DLD1 (cell line): ENCODE results near the gene LYRM7.
"Not testable (repeated sequence)": the region's sequence is repeated elsewhere in the genome, so short reads cannot be mapped to it uniquely, and the experiment has no call there.

ENCODE experiments used
- in situ Hi-C: cut with HindIII; loops from 2 replicates; pipeline ENCODE4 v1.10.0; 2017; ENCODE audit warnings: low sequenced_read_pairs

The LYRM7 gene

DNA sequence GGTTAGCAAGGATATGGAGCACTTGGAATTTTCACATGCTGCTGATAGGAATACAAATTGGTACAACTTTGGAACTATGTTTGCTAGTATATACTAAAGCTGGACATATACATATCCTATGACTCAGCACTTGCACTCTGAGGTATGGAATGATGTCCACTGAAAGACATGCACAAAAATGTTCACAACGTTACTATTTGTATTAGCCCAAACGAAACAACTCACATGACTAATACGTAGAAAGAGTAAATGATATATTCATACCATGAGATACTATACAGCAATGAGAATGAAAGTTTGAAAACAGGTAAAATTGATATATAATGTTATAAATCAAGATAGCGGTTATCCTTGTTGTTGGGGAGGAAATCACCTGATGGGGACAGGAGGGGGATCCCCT is 47.6 kb downstream of the LYRM7 start:
- in situ Hi-C loops: no loop called here

DNA sequence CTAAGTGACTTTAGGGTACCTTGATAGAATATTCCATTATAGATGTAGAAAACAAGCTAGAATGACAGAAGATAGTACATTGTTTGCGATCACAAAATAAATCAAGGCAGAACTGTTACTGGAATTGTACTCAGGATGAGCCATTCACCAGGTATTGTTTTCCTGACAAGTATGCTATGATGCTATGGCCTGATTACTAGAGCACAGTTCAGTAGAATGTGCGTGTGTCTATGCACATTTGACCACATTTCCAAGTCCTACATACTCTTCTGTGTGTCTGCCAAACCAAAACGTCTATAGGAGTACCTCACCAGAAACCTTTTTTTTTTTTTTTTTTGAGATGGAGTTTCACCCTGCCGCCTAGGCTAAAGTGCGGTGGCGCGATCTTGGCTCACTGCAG is 49.8 kb downstream of the LYRM7 start:
- in situ Hi-C loops: no loop called here

DNA sequence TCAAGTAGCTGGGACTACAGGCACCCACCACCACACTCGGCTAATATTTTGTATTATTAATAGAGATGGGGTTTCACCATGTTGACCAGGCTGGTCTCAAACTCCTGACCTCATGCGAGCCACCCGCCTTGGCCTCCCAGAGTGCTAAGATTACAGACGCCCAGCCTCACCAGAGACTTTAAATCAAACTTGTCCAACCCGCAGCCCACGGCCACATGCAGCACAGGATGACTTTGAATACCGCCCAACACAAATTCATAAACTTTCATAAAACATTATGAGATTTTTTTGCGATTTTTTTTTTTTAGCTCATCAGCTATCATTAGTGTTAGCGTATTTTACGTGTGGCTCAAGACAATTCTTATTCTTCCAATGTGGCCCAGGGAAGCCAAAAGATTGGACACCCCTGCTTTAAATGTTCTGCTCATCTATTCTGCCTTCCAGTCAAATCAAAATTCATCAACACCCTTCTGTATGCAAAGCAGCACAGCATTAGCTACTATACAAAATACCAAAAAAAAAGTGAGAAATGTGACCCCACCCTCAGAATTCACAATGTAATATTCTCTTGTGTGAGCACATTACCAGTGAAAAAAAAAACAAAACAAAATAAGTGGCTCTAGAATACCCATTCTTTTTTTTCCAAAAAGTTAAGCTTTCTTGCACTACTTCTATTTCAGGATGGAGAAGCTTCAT is 50.4 kb downstream of the LYRM7 start:
- in situ Hi-C loops: no loop called here

DNA sequence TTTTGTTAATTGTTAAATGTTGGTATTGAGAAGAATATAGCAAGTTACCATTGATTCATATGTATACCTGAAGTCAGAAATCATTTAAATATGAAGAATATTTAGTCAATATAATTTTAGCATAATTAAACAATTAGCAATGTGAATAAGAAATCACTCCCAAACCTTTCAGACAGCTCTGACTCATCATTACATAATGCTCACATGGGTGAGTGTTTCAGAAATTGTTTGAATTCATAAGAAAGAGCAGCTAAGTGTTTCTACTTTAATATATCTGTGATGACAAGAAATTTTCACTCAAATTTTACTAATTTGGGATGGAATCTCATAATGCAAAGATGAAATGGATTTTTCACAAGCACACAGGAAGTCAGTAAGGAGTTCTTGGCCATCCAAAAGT is 51.1 kb downstream of the LYRM7 start:
- in situ Hi-C loops: no loop called here

DNA sequence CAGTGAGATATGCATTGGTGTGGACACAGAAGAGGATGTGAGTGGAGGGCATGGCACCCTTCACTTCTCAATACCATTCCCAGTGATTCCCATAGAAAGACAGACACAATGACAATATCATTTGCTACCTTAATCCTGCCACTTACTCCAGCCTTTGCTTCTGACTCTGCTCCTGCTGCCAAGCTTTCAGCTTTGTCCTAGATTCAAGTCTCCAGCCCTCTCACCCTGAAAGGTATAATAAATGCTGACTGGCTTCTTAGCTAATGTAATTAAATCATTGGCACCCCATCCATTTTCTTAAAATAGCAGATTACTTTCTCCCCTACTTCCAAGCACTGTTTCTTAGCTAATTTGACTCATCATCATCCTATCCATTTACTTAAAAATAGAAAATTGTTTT is 52.0 kb downstream of the LYRM7 start:
- in situ Hi-C loops: no loop called here

DNA sequence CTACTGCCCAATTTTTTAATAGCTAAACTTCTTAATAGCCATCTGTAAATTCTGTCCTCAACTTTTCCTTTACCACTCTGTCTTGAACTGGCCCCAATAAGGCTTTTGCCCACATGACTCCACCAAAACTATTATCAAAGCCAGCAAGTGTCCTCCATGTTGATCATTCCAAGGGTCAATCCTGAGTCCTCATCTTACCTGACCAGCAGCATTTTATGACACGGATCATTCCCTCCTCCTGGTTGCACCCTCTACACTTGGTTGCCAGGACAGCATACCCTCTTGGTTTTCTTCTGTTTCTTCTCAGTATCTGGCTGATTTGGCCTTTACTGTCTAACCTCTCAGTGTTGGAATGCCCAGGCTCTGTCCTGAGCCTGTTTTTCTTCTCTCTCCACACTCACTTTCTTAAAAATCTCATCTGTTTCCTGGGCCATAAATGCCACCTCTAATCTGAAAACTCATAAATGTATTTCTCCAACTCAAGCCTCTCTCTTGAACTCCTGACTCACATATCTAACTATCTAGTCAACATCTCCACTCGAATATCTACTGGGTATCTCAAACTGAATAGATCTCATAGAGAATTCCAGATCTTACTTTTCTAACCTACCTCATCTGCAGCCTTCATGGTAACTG is 53.1 kb downstream of the LYRM7 start:
- in situ Hi-C loops: no loop called here

DNA sequence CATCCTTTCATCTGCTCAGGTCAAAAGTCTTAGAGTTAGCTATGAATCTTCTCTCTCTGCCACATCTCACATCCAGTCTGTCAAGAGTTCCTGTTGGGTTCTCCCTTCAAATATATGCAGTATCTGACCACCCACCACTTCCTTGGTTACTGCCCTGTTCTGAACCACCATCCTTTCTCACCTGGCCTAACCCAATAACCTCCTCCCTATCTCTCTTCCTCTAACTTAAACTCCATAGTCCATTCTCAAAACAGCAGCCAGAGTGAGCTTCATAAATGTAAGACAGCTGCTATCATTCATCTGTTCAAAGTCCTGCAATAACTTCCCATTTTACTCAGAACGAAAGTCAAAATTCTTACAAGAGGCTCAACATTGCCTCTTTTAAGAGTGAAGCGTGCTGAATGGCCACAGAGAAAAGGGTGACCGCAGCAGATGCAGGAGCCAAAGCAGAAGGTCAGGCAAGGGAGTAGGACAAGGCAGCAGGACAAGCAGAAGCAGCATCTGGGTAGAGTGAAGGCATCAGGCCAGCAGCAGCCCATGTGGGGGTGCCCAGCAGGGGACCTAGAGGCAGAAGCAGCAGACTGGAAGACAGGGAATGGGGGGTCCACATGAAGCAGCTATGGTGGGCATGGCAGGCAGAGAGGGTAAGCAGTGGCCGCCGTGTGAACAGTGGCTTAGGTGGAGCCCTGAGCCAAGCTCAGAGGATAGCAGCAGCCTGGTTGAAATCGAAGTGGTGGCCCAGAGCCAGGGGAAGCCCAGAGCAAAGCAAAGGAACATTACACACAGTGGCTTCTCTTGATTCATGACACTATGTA is 53.9 kb downstream of the LYRM7 start:
- in situ Hi-C loops: no loop called here

DNA sequence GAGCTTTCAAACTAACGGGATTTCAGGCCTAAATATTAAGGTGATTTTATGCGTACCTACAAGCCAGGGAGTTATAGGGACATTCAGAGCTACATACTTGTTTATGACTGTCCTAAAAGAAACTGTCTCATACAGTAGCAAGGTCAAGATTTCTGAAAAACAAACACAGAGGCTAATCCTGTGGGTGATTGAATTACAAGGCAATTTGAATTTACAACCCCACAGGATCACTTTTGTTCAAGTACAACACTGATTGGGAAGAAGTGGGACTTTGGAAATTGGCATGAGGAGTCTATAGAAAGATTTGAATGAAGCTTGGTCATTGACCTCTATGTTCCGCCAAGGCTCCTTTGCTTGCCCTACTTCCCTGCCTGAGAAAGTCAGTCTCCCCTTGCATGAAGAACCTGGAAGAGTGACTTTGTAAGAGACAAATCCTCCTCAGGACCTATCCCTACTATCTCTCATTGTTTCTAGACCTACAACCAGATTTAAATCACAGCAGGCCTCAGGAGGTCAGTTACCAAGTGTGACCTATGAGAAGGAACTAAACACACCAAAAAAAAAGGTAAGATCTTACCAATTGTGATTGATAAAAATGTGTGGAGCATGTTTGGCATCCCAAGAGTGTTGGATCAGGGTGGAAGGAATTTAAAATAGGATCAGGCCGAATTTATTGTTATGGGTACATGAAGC is 54.7 kb downstream of the LYRM7 start:
- in situ Hi-C loops: no loop called here

DNA sequence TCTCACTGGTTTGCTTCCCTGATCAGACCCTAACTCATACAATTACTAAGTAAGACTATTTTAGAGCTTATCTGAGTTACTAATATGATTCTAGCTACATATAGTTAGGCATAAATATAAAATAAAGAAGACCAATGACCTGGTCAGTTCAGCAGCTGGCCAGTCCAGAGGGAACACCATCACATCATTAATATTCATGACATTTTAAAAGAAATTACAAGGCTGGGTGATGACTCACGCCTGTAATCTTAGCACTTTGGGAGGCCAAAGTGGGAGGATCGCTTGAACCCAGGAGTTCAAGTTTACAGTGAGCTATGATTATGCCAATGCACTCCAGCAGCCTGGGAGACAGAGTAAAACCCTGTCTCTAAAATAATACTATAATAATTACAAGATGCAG is 56.2 kb downstream of the LYRM7 start:
- in situ Hi-C loops: no loop called here

DNA sequence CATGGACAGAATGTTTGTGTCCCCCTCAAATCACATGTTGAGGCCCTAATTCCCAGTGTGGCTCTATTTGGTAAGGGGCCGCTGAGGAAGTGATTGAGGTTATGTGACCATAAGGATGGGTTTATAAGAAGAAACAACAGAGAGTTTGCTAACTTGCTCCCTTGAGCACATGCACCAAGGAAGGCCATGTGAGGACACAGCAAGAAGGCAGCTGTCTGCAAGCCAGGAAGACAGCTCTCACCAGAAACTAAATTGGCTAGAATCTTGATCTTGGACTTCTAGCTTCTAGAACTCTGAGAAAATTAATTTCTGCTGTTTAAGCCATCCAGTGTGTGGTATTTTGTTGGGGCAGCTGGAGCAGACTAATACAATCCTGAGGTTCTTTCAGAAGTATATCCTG is 57.9 kb downstream of the LYRM7 start:
- in situ Hi-C loops: no loop called here

DNA sequence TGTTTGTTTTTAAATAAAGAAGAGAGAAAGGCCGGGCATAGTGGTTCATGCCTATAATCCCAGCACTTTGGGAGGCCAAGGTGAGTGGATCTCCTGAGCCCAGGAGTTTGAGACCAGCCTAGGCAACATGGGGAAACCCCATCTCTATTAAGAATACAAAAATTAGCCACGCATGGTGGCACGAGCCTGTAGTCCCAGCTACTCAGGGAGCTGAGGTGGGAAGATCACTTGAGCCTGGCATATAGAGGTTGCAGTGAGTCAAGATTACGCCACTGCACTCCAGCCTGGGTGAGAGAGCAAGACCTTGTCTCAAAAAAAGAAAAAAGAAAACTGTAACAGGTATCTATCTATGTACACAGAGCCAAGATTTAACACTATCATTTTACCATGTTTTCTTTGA is 58.9 kb downstream of the LYRM7 start:
- in situ Hi-C loops: no loop called here

DNA sequence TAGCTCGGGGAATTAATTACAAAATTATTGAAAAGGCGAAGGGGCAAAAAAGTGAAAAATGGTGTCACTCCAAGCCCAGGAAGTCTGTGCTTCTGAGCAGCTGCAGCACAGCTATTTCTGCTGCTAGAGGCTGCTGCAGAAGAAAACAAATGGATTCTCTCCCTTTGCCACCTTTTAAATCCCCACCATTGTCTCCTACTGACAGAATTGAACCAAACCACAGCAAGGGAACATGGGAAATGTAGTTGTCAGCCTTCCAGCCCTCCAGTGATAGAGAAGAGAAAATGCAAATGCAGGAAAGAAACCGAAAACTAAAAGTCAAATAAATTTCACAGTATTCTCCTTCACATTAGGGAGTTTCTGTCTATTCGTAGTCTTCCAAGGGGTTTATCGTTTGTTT is 59.7 kb downstream of the LYRM7 start:
- in situ Hi-C loops: no loop called here

DNA sequence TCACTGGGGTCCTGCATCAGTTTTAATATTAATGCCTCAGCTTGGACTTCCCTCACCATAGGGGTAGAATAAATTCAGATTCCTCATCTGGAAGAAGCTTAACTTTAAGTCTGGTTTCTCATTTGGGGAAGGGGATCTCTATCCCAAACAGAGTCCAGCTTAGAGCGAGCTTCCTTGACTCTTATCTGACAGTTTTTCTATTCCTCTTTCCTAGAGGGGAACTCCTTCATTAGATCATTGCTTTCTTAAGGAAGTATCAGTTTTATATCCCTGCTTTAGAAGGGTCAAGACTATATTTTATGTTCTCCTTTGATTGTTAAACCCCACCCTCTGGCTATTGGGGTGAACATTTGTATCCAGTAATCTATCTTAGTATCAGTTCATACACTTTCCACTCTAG is 68.9 kb downstream of the LYRM7 start:
- in situ Hi-C loops: no loop called here

DNA sequence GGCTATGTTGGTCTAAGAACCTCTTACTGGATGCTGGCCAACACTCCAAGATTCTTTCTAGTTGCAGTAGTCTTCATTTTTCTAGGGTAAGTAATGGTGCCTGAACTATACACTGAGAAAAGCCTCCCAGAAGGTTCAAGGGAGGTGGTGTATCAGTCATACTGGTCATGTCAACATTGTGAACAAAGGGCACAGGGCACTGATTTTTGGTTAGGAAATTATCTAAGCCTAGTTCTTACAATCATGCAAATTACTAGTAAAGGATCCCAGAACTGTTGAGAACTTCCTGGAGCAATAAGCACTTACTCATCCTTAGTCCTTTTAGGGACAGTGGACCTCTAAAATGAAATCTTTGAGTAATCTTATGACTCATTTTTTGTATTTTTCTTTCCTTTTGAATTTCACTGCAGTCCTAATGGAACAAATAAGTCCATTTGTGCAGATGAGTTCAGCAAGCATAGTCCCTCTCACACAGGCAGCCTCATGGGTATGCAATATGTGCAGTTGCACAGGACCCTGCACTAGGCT is 72.0 kb downstream of the LYRM7 start:
- in situ Hi-C loops: no loop called here

DNA sequence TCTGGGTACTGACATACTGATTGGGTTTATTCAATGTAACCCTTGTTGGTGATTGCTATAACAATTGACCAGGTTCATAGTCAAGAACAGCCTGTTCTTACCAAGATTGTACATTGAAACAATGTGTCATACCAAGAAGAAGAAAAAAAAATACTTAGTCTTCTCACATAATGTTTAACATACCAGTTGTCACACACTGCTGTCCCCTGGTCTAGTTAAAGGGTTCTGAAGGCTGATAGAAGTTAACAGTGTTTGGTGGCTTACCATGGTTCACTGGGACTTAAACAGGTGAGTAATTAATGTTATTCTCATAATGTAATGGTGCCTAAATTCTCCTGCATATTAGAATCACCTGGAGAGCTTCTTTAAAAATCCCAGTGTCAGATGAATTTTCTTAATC is 74.6 kb downstream of the LYRM7 start:
- in situ Hi-C loops: no loop called here

DNA sequence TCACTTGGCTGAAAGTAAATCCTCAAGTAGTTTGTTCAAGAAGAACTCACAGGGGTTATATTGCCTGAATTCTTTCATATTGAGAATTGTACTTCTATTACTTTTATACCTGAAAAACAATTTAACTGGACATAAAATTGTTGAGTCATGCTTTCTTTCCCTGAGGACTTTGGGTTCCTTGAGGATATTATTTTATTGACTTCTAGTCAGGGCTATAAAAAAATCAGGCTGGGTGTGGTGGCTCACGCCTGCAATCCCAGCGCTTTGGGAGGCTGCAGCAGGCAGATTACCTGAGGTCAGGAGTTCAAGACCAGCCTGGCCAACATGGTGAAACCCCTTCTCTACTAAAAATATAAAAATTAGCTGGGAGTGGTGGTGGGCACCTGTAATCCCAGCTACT is 75.2 kb downstream of the LYRM7 start:
- in situ Hi-C loops: no loop called here

DNA sequence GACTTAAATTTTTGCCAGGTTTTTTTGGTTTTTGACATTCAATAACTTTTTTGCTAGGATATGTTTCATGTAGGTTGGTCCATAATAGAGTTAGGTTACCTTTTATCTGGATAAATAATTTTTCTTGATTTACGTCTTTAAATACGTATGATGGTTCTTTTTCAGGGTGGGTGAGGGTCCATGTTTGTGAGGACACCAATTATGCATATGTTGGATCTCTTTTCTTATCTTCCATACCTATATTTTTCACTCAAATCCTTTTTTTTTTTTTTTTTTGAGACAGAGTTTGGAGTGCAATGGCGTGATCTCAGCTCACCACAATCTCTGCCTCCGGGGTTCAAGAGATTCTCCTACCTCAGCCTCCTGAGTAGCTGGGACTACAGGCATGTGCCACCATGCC is 75.8 kb downstream of the LYRM7 start:
- in situ Hi-C loops: no loop called here

DNA sequence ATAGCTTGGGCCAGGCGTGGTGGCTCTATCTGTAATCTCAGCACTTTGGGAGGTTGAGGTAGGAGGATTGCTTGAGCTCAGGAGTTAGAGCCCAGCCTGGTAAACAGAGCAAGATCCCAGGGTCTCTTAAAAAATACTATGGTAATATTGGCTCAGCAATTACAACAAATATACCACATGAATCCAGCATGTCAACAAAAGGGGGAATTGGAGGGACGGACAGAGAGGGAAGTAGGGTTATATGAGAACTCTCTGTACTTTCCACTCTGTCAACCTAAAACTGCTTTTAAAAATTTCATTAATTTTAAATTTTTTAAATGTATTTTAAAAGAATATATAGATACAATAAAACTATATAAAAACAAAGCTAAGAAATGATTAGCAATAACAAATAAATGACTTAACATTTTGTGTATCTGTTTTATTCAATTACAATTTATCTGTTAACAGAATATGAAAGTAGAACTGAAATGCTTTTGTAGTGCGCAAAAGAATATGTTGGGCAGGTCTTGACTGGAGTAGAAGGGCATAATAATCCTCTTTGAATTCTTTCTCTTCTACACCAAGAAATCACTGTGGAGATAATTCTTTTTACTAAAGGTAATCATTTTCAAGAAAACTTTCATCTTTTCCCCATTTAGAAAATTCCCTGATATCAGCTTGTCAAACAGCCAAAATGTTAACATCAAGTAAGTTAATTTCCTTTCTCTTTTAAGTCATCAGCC is 80.2 kb downstream of the LYRM7 start:
- in situ Hi-C loops: no loop called here

DNA sequence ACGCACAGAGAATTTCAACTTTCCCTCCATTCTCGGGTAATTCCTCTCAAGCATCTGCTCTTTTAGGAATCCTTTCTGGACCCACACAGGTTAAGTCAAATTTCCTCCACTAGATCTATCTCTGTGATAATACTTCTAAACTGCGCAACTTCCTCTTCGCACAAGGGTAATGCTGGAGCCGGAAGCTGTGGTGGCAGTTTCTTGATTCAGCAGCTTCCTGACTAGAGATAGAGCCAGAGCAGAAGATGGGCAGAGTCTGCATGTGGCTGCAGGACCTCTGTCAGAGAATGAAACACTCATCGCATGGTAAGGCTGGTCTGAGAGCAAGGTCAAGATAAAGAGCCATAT is 82.1 kb downstream of the LYRM7 start:
- in situ Hi-C loops: no loop called here

DNA sequence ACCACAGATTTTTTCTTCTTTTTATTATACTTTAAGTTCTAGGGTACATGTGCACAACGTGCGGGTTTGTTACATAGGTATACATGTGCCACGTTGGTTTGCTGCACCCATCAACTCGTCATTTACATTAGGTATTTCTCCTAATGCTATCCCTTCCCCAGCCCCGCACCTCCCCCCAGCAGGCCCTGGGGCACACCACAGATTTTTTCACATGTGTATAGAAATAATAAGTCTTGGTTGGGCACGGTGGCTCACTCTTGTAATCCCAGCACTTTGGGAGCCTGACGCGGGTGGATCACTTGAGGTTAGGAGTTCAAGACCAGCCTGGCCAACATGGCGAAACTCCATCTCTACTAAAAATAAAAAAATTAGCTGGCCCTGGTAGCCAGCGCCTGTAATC is 83.3 kb downstream of the LYRM7 start:
- in situ Hi-C loops: not testable (repeated sequence)

DNA sequence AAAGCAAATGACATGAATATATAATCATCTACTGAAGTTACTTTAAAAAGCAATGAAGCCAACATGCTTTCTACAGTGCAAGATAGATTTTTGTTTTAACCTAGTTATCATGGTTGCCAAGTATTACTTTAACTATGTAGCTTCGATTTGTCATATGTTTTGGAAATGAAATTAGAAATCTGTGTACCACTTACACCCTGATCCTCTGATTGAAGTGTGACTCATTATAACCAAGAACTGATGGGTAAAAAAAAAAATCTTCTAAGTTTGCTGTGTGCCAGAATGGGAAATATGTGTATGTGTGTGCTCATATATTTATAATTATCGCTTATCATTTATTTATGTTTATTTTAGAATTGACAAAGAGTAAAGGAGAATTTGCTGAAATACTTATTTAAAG is 84.0 kb downstream of the LYRM7 start:
- in situ Hi-C loops: no loop called here
